Uterus (tissue), 2 donors: ENCODE results near the gene TSPAN4.

ENCODE experiments used
- CTCF ChIP-seq, 4 experiments: fragments of 200-600 bp in 2 of 4; fragments of 450-650 bp in 2 of 4; sonication (generic) in 2 of 4; IDR thresholded peaks; one replicate each; pipeline ENCODE4 v1.5.1; 2016 to 2019; ENCODE audit warnings: antibody characterized with exemption in 4 of 4, mild to moderate bottlenecking in 2 of 4, moderate library complexity in 1 of 4
- POLR2A ChIP-seq, 2 donors: fragments of 450-650 bp; IDR thresholded peaks; one replicate each; pipeline ENCODE4 v1.6.1; 2016; ENCODE audit warnings: antibody characterized with exemption in 2 of 2, mild to moderate bottlenecking in 1 of 2, moderate library complexity in 1 of 2

GRCh38 chr11:870418-870817 is 27.8 kb downstream of the TSPAN4 start:
- TF ChIP-seq CTCF (IDR thresholded peaks at IDR 0.05) = no peak
- no peak for TF ChIP-seq POLR2A (IDR thresholded peaks at IDR 0.05)
